Lung (tissue), 12 donors: ENCODE results near the gene ITK. TPM values are rescaled to one million over a fixed set of nuclear protein-coding genes. Genes with fewer than 3 reads are reported as not detected.

Experiments
- ATAC-seq: fragments of 200-7000 bp; cut with Tn5 transposase; one replicate; pipeline ENCODE4 v1.9.1; 2020; ENCODE audit warnings: moderate number of reproducible peaks; ENCODE audit not compliant: insufficient read depth, low FRiP score
- DNase-seq, 3 donors: peaks; one replicate each; pipeline ENCODE4 v3.0.0-alpha.2; 2013 to 2017
- H3K27ac ChIP-seq, 2 donors: one replicate each; pipeline ENCODE4 v1.5.1; 2013; ENCODE audit warnings: mild to moderate bottlenecking in 2 of 2, moderate library complexity in 2 of 2, control low read depth in 1 of 2, inconsistent platforms in 1 of 2, low read depth in 1 of 2, low read length in 1 of 2
- H3K27me3 ChIP-seq, 3 donors: one replicate each; pipeline ENCODE4 v1.5.1; 2013; ENCODE audit warnings: low read length in 2 of 3; ENCODE audit not compliant: control insufficient read depth in 3 of 3, insufficient read depth in 3 of 3
- H3K36me3 ChIP-seq, 4 donors: one replicate each; pipeline ENCODE4 v1.5.1; 2013; ENCODE audit warnings: low read length in 4 of 4, mild to moderate bottlenecking in 1 of 4, moderate library complexity in 1 of 4; ENCODE audit not compliant: control insufficient read depth in 4 of 4, insufficient read depth in 4 of 4
- H3K4me1 ChIP-seq, 5 donors: one replicate each; pipeline ENCODE4 v1.5.1; 2013; ENCODE audit warnings: low read length in 5 of 5, mild to moderate bottlenecking in 2 of 5, moderate library complexity in 1 of 5; ENCODE audit not compliant: control insufficient read depth in 5 of 5, insufficient read depth in 5 of 5
- H3K4me3 ChIP-seq: one replicate; pipeline ENCODE4 v1.5.1; 2013; ENCODE audit warnings: mild to moderate bottlenecking, control low read depth, moderate library complexity
- H3K9ac ChIP-seq, 2 donors: one replicate each; pipeline ENCODE4 v1.5.1; 2013; ENCODE audit warnings: low read length in 2 of 2, control low read depth in 1 of 2; ENCODE audit not compliant: insufficient read depth in 1 of 2
- H3K9me3 ChIP-seq, 4 donors: one replicate each; pipeline ENCODE4 v1.5.1; 2013; ENCODE audit warnings: low read length in 3 of 4, mild to moderate bottlenecking in 1 of 4, moderate library complexity in 1 of 4; ENCODE audit not compliant: control insufficient read depth in 4 of 4, insufficient read depth in 3 of 4
- CTCF ChIP-seq: IDR thresholded peaks from 2 replicates; pipeline ENCODE4 v1.5.1; 2012; ENCODE audit warnings: mild to moderate bottlenecking; ENCODE audit errors: control extremely low read depth, extremely low read depth
- WGBS, 2 donors: extraction: QIAGEN DNeasy Blood & Tissue Kit; methylation state at CpG; one replicate each; pipeline ENCODE4 v1.1.7; 2013; 5-methylcytosine and 5-hydroxymethylcytosine counted together
- polyA plus RNA-seq, 2 donors: library from polyadenylated mRNA; stranded (reverse); fragments of 200-250 nt; gene quantifications; one replicate each; pipeline ENCODE4 v1.2.1, GENCODE V29; 2013
- total RNA-seq, 2 donors: library from RNA; depleted of rRNA in 1 of 2; stranded (reverse); fragments of >200 nt in 1 of 2; gene quantifications; one replicate each; pipeline ENCODE4 v1.2.1, GENCODE V29; 2014 to 2021
- donor health status: control.
- donor health status: control.
- donor health status: Bipolar disorder and iron deficiency.
- donor health status: healthy.
- donor health status: DM: yes; HTN: yes; CAD: no.

Gene ITK
- total and polyA plus RNA-seq, 4 donors: 0.91 to 3.4 (median 2.8) TPM

- peaks cover 0 to 7% (median 0%) of the 10 kb centered on the region in 5 donors for H3K4me1 ChIP-seq
- no peak for TF ChIP-seq CTCF
- H3K27me3 ChIP-seq: no peaks in the 10 kb centered on the region
- 88 to 95% methylated on average over 2 of the region's 2 CpGs for WGBS, 2 donors
- H3K36me3 ChIP-seq: no peaks in the 10 kb centered on the region
- H3K9me3 ChIP-seq: no peaks in the 10 kb centered on the region
- no peak overlapping the region for H3K9ac ChIP-seq
- DNase-seq (no peak), ATAC-seq (no peak)
- peak overlapping the region in 1 of 2 donors; percentile 2 for H3K27ac ChIP-seq
- H3K4me3 ChIP-seq: no peak overlapping the region
Observed at GRCh38 chr5:157278319-157279037, 97.8 kb downstream of the ITK start.

GRCh38 chr5:157279605-157280239 lies 99.1 kb downstream of the ITK start:
- peak in 1 of 3 donors; percentile 16 for DNase-seq
- H3K36me3 ChIP-seq: no peaks in the 10 kb centered on the region
- no peak for ATAC-seq
- peaks cover 0 to 11% (median 0%) of the 10 kb centered on the region in 5 donors for H3K4me1 ChIP-seq
- H3K4me3 ChIP-seq: no peak overlapping the region
- 52 to 53% methylated on average over 7 of the region's 7 CpGs for WGBS, 2 donors
- no peaks in the 10 kb centered on the region for H3K27me3 ChIP-seq
- no peak overlapping the region for H3K9ac ChIP-seq
- H3K27ac ChIP-seq: no peak overlapping the region
- no peak for TF ChIP-seq CTCF
- no peaks in the 10 kb centered on the region for H3K9me3 ChIP-seq

GRCh38 chr5:157280927-157281326 lies 100.3 kb downstream of the ITK start:
- Histone ChIP-seq H3K9me3 (no peaks in the 10 kb centered on the region), H3K4me3 (no peak overlapping the region), H3K36me3 (no peaks in the 10 kb centered on the region), H3K27me3 (no peaks in the 10 kb centered on the region), H3K27ac (no peak overlapping the region), H3K9ac (no peak overlapping the region), H3K4me1 (peaks cover 0 to 12% (median 0%) of the 10 kb centered on the region in 5 donors)
- WGBS, 2 donors: 70 to 76% methylated on average over 3 of the region's 3 CpGs
- no peak for ATAC-seq
- DNase-seq: no peak
- TF ChIP-seq CTCF: no peak
